Spleen (tissue), 7 donors: Measurements from ENCODE around the gene FRMD4B.

Experiments
- POLR2AphosphoS5 ChIP-seq, 3 donors: sonication (generic); formaldehyde crosslinking; IDR thresholded peaks; one replicate each; pipeline ENCODE4 v1.5.1; 2017; ENCODE audit warnings: antibody characterized with exemption in 3 of 3
- TF ChIP-seq, protein P1 (sequence below), 11 experiments: fragments of 200-600 bp in 7 of 11; fragments of 450-650 bp in 4 of 11; sonication (generic) in 4 of 11; IDR thresholded peaks in 8 of 11; conservative IDR thresholded peaks in 3 of 11; 1 replicate in 7 of 11; 2 replicates in 4 of 11; pipeline versions ENCODE4 v1.4.0 to v1.8.0; 2016 to 2021; ENCODE audit warnings: antibody characterized with exemption in 11 of 11, inconsistent platforms in 4 of 11, mild to moderate bottlenecking in 1 of 11
- donor health status: DM: no; HTN: no; CAD: no; lungs with moderate emphysema.
- donor health status: DM: no; HTN: no; CAD: no.
- donor health status: DM: no; HTN: no; CAD: no.

GRCh38 chr3:69318410-69318809 lies 67.5 kb downstream of the FRMD4B start:
- TF ChIP-seq, protein P1, sequence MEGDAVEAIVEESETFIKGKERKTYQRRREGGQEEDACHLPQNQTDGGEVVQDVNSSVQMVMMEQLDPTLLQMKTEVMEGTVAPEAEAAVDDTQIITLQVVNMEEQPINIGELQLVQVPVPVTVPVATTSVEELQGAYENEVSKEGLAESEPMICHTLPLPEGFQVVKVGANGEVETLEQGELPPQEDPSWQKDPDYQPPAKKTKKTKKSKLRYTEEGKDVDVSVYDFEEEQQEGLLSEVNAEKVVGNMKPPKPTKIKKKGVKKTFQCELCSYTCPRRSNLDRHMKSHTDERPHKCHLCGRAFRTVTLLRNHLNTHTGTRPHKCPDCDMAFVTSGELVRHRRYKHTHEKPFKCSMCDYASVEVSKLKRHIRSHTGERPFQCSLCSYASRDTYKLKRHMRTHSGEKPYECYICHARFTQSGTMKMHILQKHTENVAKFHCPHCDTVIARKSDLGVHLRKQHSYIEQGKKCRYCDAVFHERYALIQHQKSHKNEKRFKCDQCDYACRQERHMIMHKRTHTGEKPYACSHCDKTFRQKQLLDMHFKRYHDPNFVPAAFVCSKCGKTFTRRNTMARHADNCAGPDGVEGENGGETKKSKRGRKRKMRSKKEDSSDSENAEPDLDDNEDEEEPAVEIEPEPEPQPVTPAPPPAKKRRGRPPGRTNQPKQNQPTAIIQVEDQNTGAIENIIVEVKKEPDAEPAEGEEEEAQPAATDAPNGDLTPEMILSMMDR (IDR thresholded peaks at IDR 0.05 in 8 of 11, conservative IDR thresholded peaks at IDR 0.05 in 3 of 11): no peak
- no peak for TF ChIP-seq POLR2AphosphoS5 (IDR thresholded peaks at IDR 0.05)
